NCI-H748 (cell line): ENCODE results near the gene FBF1.

Source experiments
- DNase-seq: peaks from one replicate; lab custom pipeline; 2025; ENCODE audit not compliant: unreplicated experiment; lab: John Stamatoyannopoulos, UW

FBF1 gene

GRCh38 chr17:75950855-75951554 is 10.2 kb upstream of the FBF1 start:
- no peak for DNase-seq

GRCh38 chr17:75950421-75950820 is 9.6 kb upstream of the FBF1 start:
- no peak for DNase-seq

- no peak for DNase-seq
These were observed 4.4 kb upstream of the FBF1 start for GRCh38 chr17:75945211-75945610.

GRCh38 chr17:75943491-75943890 is 2.6 kb upstream of the FBF1 start:
- DNase-seq = no peak

- DNase-seq = no peak
These were observed 1.6 kb upstream of the FBF1 start for GRCh38 chr17:75942473-75942872.

GRCh38 chr17:75941442-75941819 is 589 bp upstream of the FBF1 start:
- no peak for DNase-seq

GRCh38 chr17:75937652-75938051 is 3.2 kb downstream of the FBF1 start:
- DNase-seq = no peak

GRCh38 chr17:75933808-75934207 is 7.0 kb downstream of the FBF1 start:
- no peak for DNase-seq

- DNase-seq = no peak
These were observed 8.0 kb downstream of the FBF1 start for GRCh38 chr17:75932852-75933251.

- DNase-seq = no peak
These were observed 9.8 kb downstream of the FBF1 start for GRCh38 chr17:75931062-75931461.

- peak; percentile 20 for DNase-seq
These were observed 13.4 kb downstream of the FBF1 start for GRCh38 chr17:75927286-75927922.

GRCh38 chr17:75926456-75926855 is 14.4 kb downstream of the FBF1 start:
- no peak for DNase-seq

GRCh38 chr17:75925912-75926311 is 14.9 kb downstream of the FBF1 start:
- no peak for DNase-seq

- DNase-seq = no peak
These were observed 15.7 kb downstream of the FBF1 start for GRCh38 chr17:75925103-75925502.

GRCh38 chr17:75922963-75923874 is 17.6 kb downstream of the FBF1 start:
- DNase-seq = no peak

- no peak for DNase-seq
These were observed 18.5 kb downstream of the FBF1 start for GRCh38 chr17:75922173-75922961.

- DNase-seq = no peak
These were observed 19.2 kb downstream of the FBF1 start for GRCh38 chr17:75921596-75921995.

- DNase-seq = no peak
These were observed 20.7 kb downstream of the FBF1 start for GRCh38 chr17:75920045-75920560.

- no peak for DNase-seq
These were observed 21.2 kb downstream of the FBF1 start for GRCh38 chr17:75919611-75920010.

GRCh38 chr17:75917917-75918445 is 22.9 kb downstream of the FBF1 start:
- DNase-seq = no peak
